ENCODE results near the gene ANKMY2. TPM values are rescaled to one million over a fixed set of nuclear protein-coding genes. Genes with fewer than 3 reads are reported as not detected.

Gene ANKMY2
- total and polyA plus RNA-seq, 4 donors: 9.4 to 22.5 (median 12.9) TPM

DNA sequence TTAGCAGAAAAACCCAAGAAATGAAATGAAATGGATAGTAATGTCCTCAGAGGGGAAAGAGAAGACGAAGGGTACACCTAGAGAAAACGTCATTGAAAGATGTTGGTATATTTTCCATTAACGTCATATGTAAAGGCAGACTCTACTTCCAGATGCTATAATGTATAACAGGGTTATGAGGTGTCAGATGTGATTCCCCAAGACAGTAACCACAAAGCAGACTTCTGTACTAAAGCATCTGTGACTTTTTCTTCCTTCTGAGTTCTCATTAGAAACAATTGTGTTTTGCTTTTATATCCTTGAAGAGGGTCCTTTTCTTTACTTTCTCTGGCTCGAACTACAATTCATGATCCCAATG is 81.6 kb downstream of the ANKMY2 start:
- no peak overlapping the region for H3K4me3 ChIP-seq (ENCODE audit: low read length in 2 of 2)
- H3K9me3 ChIP-seq (ENCODE audit: control insufficient read depth, low read length): no peaks in the 10 kb centered on the region
- DNase-seq (no peak), ATAC-seq (ENCODE audit: low FRiP score) (no peak)
- intact Hi-C loops (cut with DNase I): loop anchor here (2.0 to 10.0 kb wide), 2 partner anchors 149 to 487 kb away; no protein-coding TSS in a partner anchor
- H3K27me3 ChIP-seq (ENCODE audit: control insufficient read depth in 1 of 2, insufficient read depth in 2 of 2, low read length in 1 of 2): no peaks in the 10 kb centered on the region
- WGBS, 2 donors: 86 to 87% methylated on average over 4 of the region's 4 CpGs
- no peaks in the 10 kb centered on the region for H3K36me3 ChIP-seq (ENCODE audit: control insufficient read depth in 1 of 2, insufficient read depth in 2 of 2, low read length in 1 of 2)
- H3K27ac ChIP-seq (ENCODE audit: low read depth in 1 of 2, low read length in 2 of 2): no peak overlapping the region
- no peaks in the 10 kb centered on the region for H3K4me1 ChIP-seq (ENCODE audit: control insufficient read depth in 1 of 2, insufficient read depth in 2 of 2, low read length in 2 of 2)

GRCh38 chr7:16563281-16564022 is 82.1 kb downstream of the ANKMY2 start:
- intact Hi-C loops (cut with DNase I): loop anchor here (2.0 to 10.0 kb wide), 2 partner anchors 149 to 487 kb away; no protein-coding TSS in a partner anchor
- no peak overlapping the region for H3K4me3 ChIP-seq (ENCODE audit: low read length in 2 of 2)

DNA sequence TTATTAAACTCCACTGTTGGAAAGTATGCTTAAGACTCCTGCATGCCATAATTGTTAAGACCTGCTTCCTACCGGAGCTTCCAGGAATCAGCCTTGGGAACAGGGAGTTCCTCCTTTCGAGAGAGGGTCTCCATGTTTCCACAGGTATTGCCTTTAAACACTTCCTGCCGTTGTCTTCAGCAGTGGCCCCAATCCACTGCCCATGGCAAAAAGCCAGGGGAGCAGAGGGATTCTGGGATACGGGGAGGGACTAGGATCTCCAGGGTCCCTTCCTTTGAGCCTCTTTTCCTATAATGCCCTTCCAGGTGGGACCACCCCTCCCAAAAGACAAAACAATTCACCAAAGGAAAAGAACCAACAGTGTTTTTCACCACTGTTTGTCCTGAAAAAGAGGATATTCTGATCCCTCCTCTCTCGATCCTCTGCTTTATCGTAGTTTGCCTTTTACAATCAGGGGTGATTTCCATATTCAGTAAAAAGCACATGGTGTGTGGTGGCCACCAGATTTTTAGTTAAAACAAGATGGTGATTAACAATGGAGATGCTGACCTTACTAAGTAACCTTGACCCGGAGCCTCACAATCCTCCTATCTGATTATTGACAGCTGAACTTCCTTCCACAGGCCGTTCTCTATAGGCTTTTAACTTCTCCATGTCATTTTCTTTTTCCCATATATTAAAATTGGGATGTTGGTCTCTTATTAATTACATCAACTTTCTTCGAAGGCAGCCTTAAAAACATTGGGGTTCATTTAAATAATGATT is 82.9 kb downstream of the ANKMY2 start:
- no peaks in the 10 kb centered on the region for H3K36me3 ChIP-seq (ENCODE audit: control insufficient read depth in 1 of 2, insufficient read depth in 2 of 2, low read length in 1 of 2)
- no peaks in the 10 kb centered on the region for H3K4me1 ChIP-seq (ENCODE audit: control insufficient read depth in 1 of 2, insufficient read depth in 2 of 2, low read length in 2 of 2)
- WGBS, 2 donors: 93 to 94% methylated on average over 9 of the region's 9 CpGs
- ATAC-seq (ENCODE audit: low FRiP score): no peak
- no peaks in the 10 kb centered on the region for H3K27me3 ChIP-seq (ENCODE audit: control insufficient read depth in 1 of 2, insufficient read depth in 2 of 2, low read length in 1 of 2)
- H3K4me3 ChIP-seq (ENCODE audit: low read length in 2 of 2): no peak overlapping the region
- intact Hi-C loops (cut with DNase I): loop anchor here in 1 of 2 donors (10.0 kb wide), 1 partner anchor 148 kb away; no protein-coding TSS in a partner anchor
- no peak for DNase-seq
- no peaks in the 10 kb centered on the region for H3K9me3 ChIP-seq (ENCODE audit: control insufficient read depth, low read length)
- no peak overlapping the region for H3K27ac ChIP-seq (ENCODE audit: low read depth in 1 of 2, low read length in 2 of 2)

More at GRCh38 chr7:16563281-16564022, 82.1 kb downstream of the ANKMY2 start:
- no peaks in the 10 kb centered on the region for H3K4me1 ChIP-seq (ENCODE audit: control insufficient read depth in 1 of 2, insufficient read depth in 2 of 2, low read length in 2 of 2)
- no peak overlapping the region for H3K27ac ChIP-seq (ENCODE audit: low read depth in 1 of 2, low read length in 2 of 2)
- H3K9me3 ChIP-seq (ENCODE audit: control insufficient read depth, low read length): no peaks in the 10 kb centered on the region
- WGBS, 2 donors: 82 to 87% methylated on average over 5 of the region's 5 CpGs
- H3K36me3 ChIP-seq (ENCODE audit: control insufficient read depth in 1 of 2, insufficient read depth in 2 of 2, low read length in 1 of 2): no peaks in the 10 kb centered on the region
- DNase-seq (no peak), ATAC-seq (ENCODE audit: low FRiP score) (no peak)
- H3K27me3 ChIP-seq (ENCODE audit: control insufficient read depth in 1 of 2, insufficient read depth in 2 of 2, low read length in 1 of 2): no peaks in the 10 kb centered on the region

- no peaks in the 10 kb centered on the region for H3K27me3 ChIP-seq (ENCODE audit: control insufficient read depth in 1 of 2, insufficient read depth in 2 of 2, low read length in 1 of 2)
- no peaks in the 10 kb centered on the region for H3K9me3 ChIP-seq (ENCODE audit: control insufficient read depth, low read length)
- no peak for ATAC-seq (ENCODE audit: low FRiP score)
- no peaks in the 10 kb centered on the region for H3K4me1 ChIP-seq (ENCODE audit: control insufficient read depth in 1 of 2, insufficient read depth in 2 of 2, low read length in 2 of 2)
- 87 to 93% methylated on average over 3 of the region's 3 CpGs for WGBS, 2 donors
- no peak overlapping the region for H3K4me3 ChIP-seq (ENCODE audit: low read length in 2 of 2)
- no peak overlapping the region for H3K27ac ChIP-seq (ENCODE audit: low read depth in 1 of 2, low read length in 2 of 2)
- no peak for DNase-seq
- no peaks in the 10 kb centered on the region for H3K36me3 ChIP-seq (ENCODE audit: control insufficient read depth in 1 of 2, insufficient read depth in 2 of 2, low read length in 1 of 2)
- intact Hi-C loops (cut with DNase I): loop anchor here in 1 of 2 donors (10.0 kb wide), 1 partner anchor 147 kb away; no protein-coding TSS in a partner anchor
Observed at GRCh38 chr7:16561943-16562342, 83.6 kb downstream of the ANKMY2 start.

DNA sequence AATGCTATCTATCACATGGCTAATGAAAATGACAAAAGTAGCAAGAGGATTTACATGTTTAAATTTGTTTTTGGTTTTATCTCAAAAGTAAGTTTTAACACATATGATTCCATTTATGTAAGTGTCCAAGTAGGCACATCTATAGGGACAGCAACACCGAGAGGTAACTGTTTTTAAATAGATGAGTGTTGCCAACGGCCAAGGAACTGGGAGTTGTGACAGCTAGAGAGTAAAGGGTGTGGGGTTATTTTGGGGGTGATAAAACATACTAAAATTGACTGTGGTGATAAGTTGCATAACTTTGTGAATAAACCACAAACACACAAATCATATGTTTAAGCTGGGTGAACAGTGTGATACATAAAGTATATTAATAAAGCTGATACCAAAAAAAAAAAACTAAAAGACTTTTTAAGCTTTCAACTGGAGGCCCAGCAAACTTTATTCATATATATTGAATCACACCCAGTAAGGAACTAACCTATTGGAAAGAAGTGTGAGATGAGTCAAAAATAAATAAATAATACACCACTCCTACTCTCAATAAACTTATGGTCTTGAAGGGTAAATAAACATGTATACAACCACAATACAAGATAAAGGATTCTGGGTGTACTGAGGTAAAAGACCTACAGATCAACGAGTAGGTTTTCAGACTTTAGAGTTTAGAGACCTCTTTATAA is 85.9 kb downstream of the ANKMY2 start:
- DNase-seq (no peak), ATAC-seq (ENCODE audit: low FRiP score) (no peak)
- WGBS, 2 donors: 81 to 86% methylated on average over 3 of the region's 3 CpGs
- no peak overlapping the region for H3K4me3 ChIP-seq (ENCODE audit: low read length in 2 of 2)
- no peaks in the 10 kb centered on the region for H3K36me3 ChIP-seq (ENCODE audit: control insufficient read depth in 1 of 2, insufficient read depth in 2 of 2, low read length in 1 of 2)
- H3K4me1 ChIP-seq (ENCODE audit: control insufficient read depth in 1 of 2, insufficient read depth in 2 of 2, low read length in 2 of 2): no peaks in the 10 kb centered on the region
- no peaks in the 10 kb centered on the region for H3K27me3 ChIP-seq (ENCODE audit: control insufficient read depth in 1 of 2, insufficient read depth in 2 of 2, low read length in 1 of 2)
- no peak overlapping the region for H3K27ac ChIP-seq (ENCODE audit: low read depth in 1 of 2, low read length in 2 of 2)
- no peaks in the 10 kb centered on the region for H3K9me3 ChIP-seq (ENCODE audit: control insufficient read depth, low read length)
- intact Hi-C loops (cut with DNase I): loop anchor here in 1 of 2 donors (10.0 kb wide), 1 partner anchor 145 kb away; no protein-coding TSS in a partner anchor

GRCh38 chr7:16558761-16559302 is 86.7 kb downstream of the ANKMY2 start:
- Histone ChIP-seq H3K27me3 (ENCODE audit: control insufficient read depth in 1 of 2, insufficient read depth in 2 of 2, low read length in 1 of 2) (no peaks in the 10 kb centered on the region), H3K9me3 (ENCODE audit: control insufficient read depth, low read length) (no peaks in the 10 kb centered on the region), H3K4me1 (ENCODE audit: control insufficient read depth in 1 of 2, insufficient read depth in 2 of 2, low read length in 2 of 2) (no peaks in the 10 kb centered on the region), H3K36me3 (ENCODE audit: control insufficient read depth in 1 of 2, insufficient read depth in 2 of 2, low read length in 1 of 2) (no peaks in the 10 kb centered on the region), H3K27ac (ENCODE audit: low read depth in 1 of 2, low read length in 2 of 2) (no peak overlapping the region), H3K4me3 (ENCODE audit: low read length in 2 of 2) (no peak overlapping the region)
- WGBS, 2 donors: 91% methylated on average over 4 of the region's 4 CpGs
- intact Hi-C loops (cut with DNase I): no loop called here
- no peak for ATAC-seq (ENCODE audit: low FRiP score)
- no peak for DNase-seq

GRCh38 chr7:16556359-16556758 is 89.2 kb downstream of the ANKMY2 start:
- Histone ChIP-seq H3K27me3 (ENCODE audit: control insufficient read depth in 1 of 2, insufficient read depth in 2 of 2, low read length in 1 of 2) (no peaks in the 10 kb centered on the region), H3K36me3 (ENCODE audit: control insufficient read depth in 1 of 2, insufficient read depth in 2 of 2, low read length in 1 of 2) (no peaks in the 10 kb centered on the region), H3K9me3 (ENCODE audit: control insufficient read depth, low read length) (no peaks in the 10 kb centered on the region), H3K4me1 (ENCODE audit: control insufficient read depth in 1 of 2, insufficient read depth in 2 of 2, low read length in 2 of 2) (no peaks in the 10 kb centered on the region), H3K27ac (ENCODE audit: low read depth in 1 of 2, low read length in 2 of 2) (no peak overlapping the region), H3K4me3 (ENCODE audit: low read length in 2 of 2) (no peak overlapping the region)
- intact Hi-C loops (cut with DNase I): no loop called here
- DNase-seq (no peak), ATAC-seq (ENCODE audit: low FRiP score) (no peak)
- 77 to 97% methylated on average over 2 of the region's 2 CpGs for WGBS, 2 donors

DNA sequence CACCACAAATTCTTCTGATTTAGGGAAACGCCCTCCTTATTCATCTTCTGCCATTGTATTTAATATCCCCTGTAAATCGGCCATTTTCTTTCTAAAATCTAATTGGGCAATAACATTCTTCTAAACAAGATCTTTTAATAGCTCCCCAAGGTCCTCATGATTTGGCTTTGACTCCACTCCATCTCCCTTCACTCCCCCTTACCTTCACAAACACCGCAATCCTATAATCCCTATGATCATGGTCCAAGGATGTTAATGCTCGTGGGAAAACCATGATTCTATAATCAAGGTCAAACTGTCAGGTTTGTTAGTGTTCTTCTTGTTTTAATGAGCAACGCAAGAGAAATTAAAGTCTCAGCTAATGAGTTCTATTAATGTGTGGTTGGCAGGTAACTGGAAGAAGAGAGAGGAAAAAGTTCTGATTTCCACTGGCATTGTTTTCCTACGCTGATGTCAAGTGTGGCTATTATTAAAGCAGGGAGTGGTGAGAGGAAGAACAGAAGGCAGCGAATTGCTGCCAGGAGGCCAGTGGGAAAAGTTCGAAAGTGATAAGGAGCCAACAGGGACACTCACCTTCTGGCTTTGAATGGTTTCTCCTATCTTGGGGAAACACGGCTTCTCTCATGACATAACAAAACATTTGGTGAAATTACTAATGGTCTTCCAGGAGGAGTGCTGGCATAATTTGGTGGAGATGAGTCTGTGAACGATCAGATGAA is 90.9 kb downstream of the ANKMY2 start:
- WGBS, 2 donors: 83 to 84% methylated on average over 10 of the region's 10 CpGs
- intact Hi-C loops (cut with DNase I): no loop called here
- H3K27ac ChIP-seq (ENCODE audit: low read depth in 1 of 2, low read length in 2 of 2): no peak overlapping the region
- no peak for DNase-seq
- H3K27me3 ChIP-seq (ENCODE audit: control insufficient read depth in 1 of 2, insufficient read depth in 2 of 2, low read length in 1 of 2): no peaks in the 10 kb centered on the region
- no peak overlapping the region for H3K4me3 ChIP-seq (ENCODE audit: low read length in 2 of 2)
- H3K36me3 ChIP-seq (ENCODE audit: control insufficient read depth in 1 of 2, insufficient read depth in 2 of 2, low read length in 1 of 2): no peaks in the 10 kb centered on the region
- no peaks in the 10 kb centered on the region for H3K4me1 ChIP-seq (ENCODE audit: control insufficient read depth in 1 of 2, insufficient read depth in 2 of 2, low read length in 2 of 2)
- H3K9me3 ChIP-seq (ENCODE audit: control insufficient read depth, low read length): no peaks in the 10 kb centered on the region
- no peak for ATAC-seq (ENCODE audit: low FRiP score)
